GM23338 (cell line): ENCODE measurements around the gene ATF6. TPM values are rescaled to one million over a fixed set of nuclear protein-coding genes. Genes with fewer than 3 reads are reported as not detected.

Source experiments
- ATAC-seq: fragments of 200-7000 bp; cut with Tn5 transposase; 3 replicates; pipeline ENCODE4 v1.9.1; 2020
- DNase-seq: peaks from one replicate; pipeline ENCODE4 v3.0.0-alpha.2; 2015; ENCODE audit warnings: low spot score
- H2AFZ ChIP-seq: fragments of 200-600 bp; sonication (generic); 2 replicates; pipeline ENCODE4 v1.8.0; 2016; ENCODE audit warnings: antibody characterized with exemption, mild to moderate bottlenecking, moderate library complexity
- H3F3A ChIP-seq: fragments of 200-600 bp; sonication (generic); replicated peaks from 2 replicates; pipeline ENCODE4 v1.8.0; 2017; ENCODE audit warnings: antibody characterized with exemption, mixed run types, low read depth
- H3K27ac ChIP-seq: fragments of 200-600 bp; sonication (generic); 2 replicates; pipeline ENCODE4 v1.6.1; 2016; ENCODE audit warnings: low read depth
- H3K27me3 ChIP-seq: fragments of 200-600 bp; sonication (generic); 2 replicates; pipeline ENCODE4 v1.8.0; 2016; ENCODE audit warnings: mild to moderate bottlenecking, mixed run types, moderate library complexity; ENCODE audit not compliant: insufficient read depth
- H3K36me3 ChIP-seq: fragments of 200-600 bp; sonication (generic); 2 replicates; pipeline ENCODE4 v1.8.0; 2016; ENCODE audit warnings: mild to moderate bottlenecking; ENCODE audit not compliant: insufficient read depth
- H3K4me1 ChIP-seq: fragments of 200-600 bp; sonication (generic); 2 replicates; pipeline ENCODE4 v1.8.0; 2016; ENCODE audit warnings: mild to moderate bottlenecking, moderate library complexity; ENCODE audit not compliant: insufficient read depth
- H3K4me2 ChIP-seq: fragments of 200-600 bp; sonication (generic); 2 replicates; pipeline ENCODE4 v1.7.1; 2017; ENCODE audit warnings: mixed run types
- H3K4me3 ChIP-seq: fragments of 200-600 bp; sonication (generic); 2 replicates; pipeline ENCODE4 v1.6.1; 2016; ENCODE audit warnings: mixed run types
- H3K79me2 ChIP-seq: fragments of 200-600 bp; sonication (generic); replicated peaks from 2 replicates; pipeline ENCODE4 v1.8.0; 2017; ENCODE audit warnings: mild to moderate bottlenecking; ENCODE audit not compliant: insufficient read depth
- H3K9me2 ChIP-seq: fragments of 200-600 bp; sonication (generic); 2 replicates; pipeline ENCODE4 v1.8.0; 2017; ENCODE audit not compliant: insufficient read depth
- H4K20me1 ChIP-seq: fragments of 200-600 bp; sonication (generic); replicated peaks from 2 replicates; pipeline ENCODE4 v1.8.0; 2017; ENCODE audit warnings: mild to moderate bottlenecking; ENCODE audit not compliant: insufficient read depth
- H3K27ac Mint-ChIP-seq: 2 replicates; pipeline ENCODE4 v1.8.0; 2020; ENCODE audit warnings: inconsistent platforms, mild to moderate bottlenecking, moderate library complexity, mixed read lengths
- H3K27me3 Mint-ChIP-seq: 3 replicates; pipeline ENCODE4 v1.8.0; 2022; ENCODE audit warnings: low read depth, mild to moderate bottlenecking, moderate library complexity, mixed read lengths, inconsistent platforms; ENCODE audit not compliant: insufficient read depth, poor library complexity
- H3K36me3 Mint-ChIP-seq: 3 replicates; pipeline ENCODE4 v1.8.0; 2021; ENCODE audit warnings: low read depth, mild to moderate bottlenecking, inconsistent platforms, moderate library complexity, mixed read lengths
- H3K4me1 Mint-ChIP-seq: 3 replicates; pipeline ENCODE4 v1.8.0; 2020; ENCODE audit warnings: mild to moderate bottlenecking, inconsistent platforms, mixed read lengths
- H3K4me3 Mint-ChIP-seq: 3 replicates; pipeline ENCODE4 v1.8.0; 2021; ENCODE audit warnings: moderate library complexity, mild to moderate bottlenecking, inconsistent platforms, mixed read lengths
- H3K9me3 Mint-ChIP-seq: 3 replicates; pipeline ENCODE4 v1.8.0; 2020; ENCODE audit warnings: moderate library complexity, mild to moderate bottlenecking, inconsistent platforms, mixed read lengths
- EZH2 ChIP-seq: fragments of 200-600 bp; sonication (generic); IDR thresholded peaks from one replicate; pipeline ENCODE4 v1.8.0; 2017; ENCODE audit warnings: antibody characterized with exemption, mild to moderate bottlenecking, low read depth; ENCODE audit not compliant: unreplicated experiment
- EZH2phosphoT487 ChIP-seq: fragments of 200-600 bp; sonication (generic); IDR thresholded peaks from one replicate; pipeline ENCODE4 v1.8.1; 2018; ENCODE audit warnings: antibody characterized with exemption; ENCODE audit not compliant: unreplicated experiment
- JUNB ChIP-seq: IDR thresholded peaks from one replicate; pipeline ENCODE4 v1.6.1; 2016; ENCODE audit warnings: antibody characterized with exemption; ENCODE audit not compliant: unreplicated experiment
- NANOG ChIP-seq: IDR thresholded peaks from 2 replicates; pipeline ENCODE4 v1.6.1; 2016; ENCODE audit warnings: antibody characterized with exemption, borderline replicate concordance
- POLR2AphosphoS5 ChIP-seq: IDR thresholded peaks from 2 replicates; pipeline ENCODE4 v1.6.1; 2016; ENCODE audit warnings: antibody characterized with exemption, low read depth
- STAT1 ChIP-seq: IDR thresholded peaks from one replicate; pipeline ENCODE4 v1.6.1; 2016; ENCODE audit warnings: antibody characterized with exemption; ENCODE audit not compliant: unreplicated experiment
- ZNF114 ChIP-seq: fragments of 250-450 bp; sonication (Bioruptor Pico); IDR thresholded peaks from 2 replicates; pipeline ENCODE4 v1.5.0; 2020; ENCODE audit warnings: mild to moderate bottlenecking, moderate library complexity
- ZNF331 ChIP-seq: fragments of 250-450 bp; sonication (Bioruptor Pico); IDR thresholded peaks from 2 replicates; pipeline ENCODE4 v1.5.0; 2020; ENCODE audit warnings: low read depth, mild to moderate bottlenecking, moderate library complexity
- polyA plus RNA-seq: library from polyadenylated mRNA; unstranded; fragments of >200 nt; fragmentation: Nextera tagmentation; extraction: Ambion mirVana; gene quantifications from 2 replicates; pipeline ENCODE4 v1.2.1, GENCODE V29; 2016
- total RNA-seq: library from RNA; depleted of rRNA; stranded (reverse); fragments of >200 nt; shearing (Covaris generic); gene quantifications from 2 replicates; pipeline ENCODE4 v1.2.3, GENCODE V29; 2014
- TF ChIP-seq, protein P1 (sequence below): IDR thresholded peaks from one replicate; pipeline ENCODE4 v1.6.1; 2018; ENCODE audit warnings: antibody characterized with exemption; ENCODE audit not compliant: unreplicated experiment

Gene ATF6
- total and polyA plus RNA-seq, 2 experiments from 2014 or later = 5.0 to 13.5 TPM

DNA sequence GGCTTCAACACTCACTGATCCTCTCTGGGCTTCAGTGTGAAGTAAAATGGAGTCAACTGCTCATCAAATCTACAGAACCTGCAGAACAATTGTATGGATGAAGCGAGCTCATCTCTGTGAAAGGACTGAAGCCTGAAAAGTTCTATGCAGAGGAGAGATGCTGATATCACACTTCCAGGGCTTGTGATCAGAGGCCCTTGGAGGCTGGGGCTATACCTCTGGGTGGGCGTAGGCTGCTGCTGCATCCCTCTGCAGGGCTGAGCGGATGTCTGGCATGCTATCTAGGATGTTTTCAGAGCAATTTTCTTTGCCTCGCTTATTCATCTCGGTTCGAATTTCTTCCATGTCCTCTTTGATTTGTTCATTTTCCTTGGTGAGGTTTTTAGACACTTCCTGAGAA lies 240.0 kb downstream of the ATF6 start:
- Histone ChIP-seq H3K27ac (no peak overlapping the region), H3K27me3 (no peaks in the 10 kb centered on the region), H4K20me1 (no peaks in the 10 kb centered on the region), H3K4me3 (no peak overlapping the region), H3K4me1 (0 out of 2 replicates have a peak, but pooled peaks cover 4% of the 10 kb centered on the region), H2AFZ (no peak overlapping the region), H3K9me2 (no peaks in the 10 kb centered on the region), H3K36me3 (no peaks in the 10 kb centered on the region), H3F3A (no peaks in the 10 kb centered on the region), H3K79me2 (no peaks in the 10 kb centered on the region), H3K4me2 (no peak overlapping the region)
- Mint-ChIP-seq H3K36me3 (no peaks in the 10 kb centered on the region), H3K27me3 (peaks cover 3% of the 10 kb centered on the region), H3K4me1 (peaks cover 25% of the 10 kb centered on the region), H3K9me3 (no peaks in the 10 kb centered on the region), H3K4me3 (no peak overlapping the region), H3K27ac (no peak overlapping the region)
- ATAC-seq (no peak), DNase-seq (no peak)
- no peak for TF ChIP-seq JUNB
- TF ChIP-seq ZNF114 = no peak
- TF ChIP-seq ZNF331 (CRISPR knock-in tag) = no peak
- no peak for TF ChIP-seq EZH2phosphoT487
- TF ChIP-seq, protein P1, sequence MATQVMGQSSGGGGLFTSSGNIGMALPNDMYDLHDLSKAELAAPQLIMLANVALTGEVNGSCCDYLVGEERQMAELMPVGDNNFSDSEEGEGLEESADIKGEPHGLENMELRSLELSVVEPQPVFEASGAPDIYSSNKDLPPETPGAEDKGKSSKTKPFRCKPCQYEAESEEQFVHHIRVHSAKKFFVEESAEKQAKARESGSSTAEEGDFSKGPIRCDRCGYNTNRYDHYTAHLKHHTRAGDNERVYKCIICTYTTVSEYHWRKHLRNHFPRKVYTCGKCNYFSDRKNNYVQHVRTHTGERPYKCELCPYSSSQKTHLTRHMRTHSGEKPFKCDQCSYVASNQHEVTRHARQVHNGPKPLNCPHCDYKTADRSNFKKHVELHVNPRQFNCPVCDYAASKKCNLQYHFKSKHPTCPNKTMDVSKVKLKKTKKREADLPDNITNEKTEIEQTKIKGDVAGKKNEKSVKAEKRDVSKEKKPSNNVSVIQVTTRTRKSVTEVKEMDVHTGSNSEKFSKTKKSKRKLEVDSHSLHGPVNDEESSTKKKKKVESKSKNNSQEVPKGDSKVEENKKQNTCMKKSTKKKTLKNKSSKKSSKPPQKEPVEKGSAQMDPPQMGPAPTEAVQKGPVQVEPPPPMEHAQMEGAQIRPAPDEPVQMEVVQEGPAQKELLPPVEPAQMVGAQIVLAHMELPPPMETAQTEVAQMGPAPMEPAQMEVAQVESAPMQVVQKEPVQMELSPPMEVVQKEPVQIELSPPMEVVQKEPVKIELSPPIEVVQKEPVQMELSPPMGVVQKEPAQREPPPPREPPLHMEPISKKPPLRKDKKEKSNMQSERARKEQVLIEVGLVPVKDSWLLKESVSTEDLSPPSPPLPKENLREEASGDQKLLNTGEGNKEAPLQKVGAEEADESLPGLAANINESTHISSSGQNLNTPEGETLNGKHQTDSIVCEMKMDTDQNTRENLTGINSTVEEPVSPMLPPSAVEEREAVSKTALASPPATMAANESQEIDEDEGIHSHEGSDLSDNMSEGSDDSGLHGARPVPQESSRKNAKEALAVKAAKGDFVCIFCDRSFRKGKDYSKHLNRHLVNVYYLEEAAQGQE = no peak

GRCh38 chr1:162007466-162007865 lies 241.3 kb downstream of the ATF6 start:
- Histone ChIP-seq H3K4me2 (no peak overlapping the region), H4K20me1 (no peaks in the 10 kb centered on the region), H3K4me3 (no peak overlapping the region), H3K27me3 (no peaks in the 10 kb centered on the region), H3K36me3 (no peaks in the 10 kb centered on the region), H2AFZ (no peak overlapping the region), H3K27ac (no peak overlapping the region), H3F3A (no peaks in the 10 kb centered on the region), H3K4me1 (0 out of 2 replicates have a peak, but pooled peaks cover 9% of the 10 kb centered on the region), H3K79me2 (no peaks in the 10 kb centered on the region), H3K9me2 (no peaks in the 10 kb centered on the region)
- ATAC-seq = peak; percentile 61
- H3K9me3 Mint-ChIP-seq = no peaks in the 10 kb centered on the region
- no peak overlapping the region for H3K27ac Mint-ChIP-seq
- peaks cover 25% of the 10 kb centered on the region for H3K4me1 Mint-ChIP-seq
- H3K36me3 Mint-ChIP-seq = 0 out of 3 replicates have a peak, but pooled peaks cover 2% of the 10 kb centered on the region
- peak; percentile 49 for DNase-seq
- H3K27me3 Mint-ChIP-seq = peaks cover 3% of the 10 kb centered on the region
- H3K4me3 Mint-ChIP-seq = no peak overlapping the region
- TF ChIP-seq JUNB (no peak), POLR2AphosphoS5 (no peak), ZNF331 (CRISPR knock-in tag) (no peak), STAT1 (no peak), EZH2 (no peak), NANOG (no peak)
- TF ChIP-seq, protein P1 = no peak
